NB4 (cell line): ENCODE results near the gene NIM1K.
A peak's percentile ranks its signal among the peaks of the same experiment; 100 is the strongest.

Experiments used
- DNase-seq: peaks from one replicate; pipeline ENCODE4 v3.0.0; 2010; ENCODE audit warnings: low read depth
- H3K4me3 ChIP-seq: one replicate; pipeline ENCODE4 v1.5.1; 2011; ENCODE audit warnings: mild to moderate bottlenecking, low read depth, low read length, moderate library complexity
- CTCF ChIP-seq: IDR thresholded peaks from one replicate; pipeline ENCODE4 v1.5.1; 2012; ENCODE audit warnings: low read depth, low read length
- MAX ChIP-seq: IDR thresholded peaks from 2 replicates; pipeline ENCODE4 v1.6.1; 2011; ENCODE audit warnings: low read depth, low read length
- MYC ChIP-seq: IDR thresholded peaks from 2 replicates; pipeline ENCODE4 v1.6.1; 2011; ENCODE audit warnings: low read depth, low read length
- POLR2A ChIP-seq: IDR thresholded peaks from 2 replicates; pipeline ENCODE4 v1.6.1; 2011; ENCODE audit warnings: mild to moderate bottlenecking; ENCODE audit not compliant: insufficient read length; ENCODE audit errors: extremely low read depth

Gene NIM1K

GRCh38 chr5:43191740-43192557 lies at the start of gene NIM1K:
Gene NIM1K (plus strand): TSS chr5:43192225. CDS start chr5:43245776, 53,551 bp downstream.
- H3K4me3 ChIP-seq = no peak within 1 kb of the TSS
- TF ChIP-seq POLR2A = no peak
- TF ChIP-seq CTCF = no peak
- no peak for TF ChIP-seq MYC
- no peak for TF ChIP-seq MAX
- DNase-seq = peak; percentile 60

GRCh38 chr5:43145071-43145470 lies 47.0 kb upstream of the NIM1K start:
- DNase-seq = no peak
- TF ChIP-seq MYC = no peak
- no peak for TF ChIP-seq POLR2A
- no peak for TF ChIP-seq CTCF
- TF ChIP-seq MAX = no peak

GRCh38 chr5:43146958-43147357 lies 45.1 kb upstream of the NIM1K start:
- DNase-seq = no peak
- H3K4me3 ChIP-seq = no peak overlapping the region
- no peak for TF ChIP-seq CTCF
- no peak for TF ChIP-seq MAX
- no peak for TF ChIP-seq POLR2A
- TF ChIP-seq MYC = no peak

More at GRCh38 chr5:43145071-43145470, 47.0 kb upstream of the NIM1K start:
- no peak overlapping the region for H3K4me3 ChIP-seq

GRCh38 chr5:43148417-43148816 lies 43.6 kb upstream of the NIM1K start:
- TF ChIP-seq MAX = no peak
- TF ChIP-seq POLR2A = no peak
- TF ChIP-seq CTCF = no peak
- no peak for TF ChIP-seq MYC
- no peak for DNase-seq
- H3K4me3 ChIP-seq = no peak overlapping the region

- no peak for TF ChIP-seq POLR2A
- TF ChIP-seq CTCF = no peak
- no peak for TF ChIP-seq MAX
- no peak for TF ChIP-seq MYC
- no peak for DNase-seq
- H3K4me3 ChIP-seq = no peak overlapping the region
Observed at GRCh38 chr5:43149231-43149630, 42.8 kb upstream of the NIM1K start.
